ENCODE measurements around the gene OR52N2.

The OR52N2 gene

GRCh38 chr11:5808500-5809121 lies at the start of gene OR52N2:
TSS of gene OR52N2 (plus strand) at chr11:5808924. CDS start at chr11:5820336, 11,412 bp downstream.
- peak; percentile 78 for DNase-seq (ENCODE audit: low spot score)

- DNase-seq (ENCODE audit: low spot score): no peak
These were observed 41.7 kb upstream of the OR52N2 start for GRCh38 chr11:5767056-5767455.

GRCh38 chr11:5783255-5783654 lies 25.5 kb upstream of the OR52N2 start, which contains the start of gene OR52N5:
TSS of gene OR52N5 (minus strand) at chr11:5783355. CDS start at chr11:5778634, 4,721 bp downstream.
- no peak for DNase-seq (ENCODE audit: low spot score)

GRCh38 chr11:5791165-5791564 lies 17.6 kb upstream of the OR52N2 start, which contains the start of gene OR52N1:
TSS of gene OR52N1 (minus strand) at chr11:5791265. CDS start at chr11:5788816, 2,449 bp downstream.
- no peak for DNase-seq (ENCODE audit: low spot score)

GRCh38 chr11:5796541-5796940 lies 12.2 kb upstream of the OR52N2 start:
- no peak for DNase-seq (ENCODE audit: low spot score)

- DNase-seq (ENCODE audit: low spot score): no peak
These were observed 4.7 kb upstream of the OR52N2 start for GRCh38 chr11:5803982-5804381.

GRCh38 chr11:5807580-5807979 lies 1.1 kb upstream of the OR52N2 start:
- DNase-seq (ENCODE audit: low spot score): no peak

- no peak for DNase-seq (ENCODE audit: low spot score)
These were observed 397 bp downstream of the OR52N2 start for GRCh38 chr11:5809122-5809519.

- no peak for DNase-seq (ENCODE audit: low spot score)
These were observed 1.4 kb downstream of the OR52N2 start for GRCh38 chr11:5809905-5810795.

- no peak for DNase-seq (ENCODE audit: low spot score)
These were observed 6.8 kb downstream of the OR52N2 start for GRCh38 chr11:5815534-5815933.

GRCh38 chr11:5818245-5818886 lies 9.6 kb downstream of the OR52N2 start:
- no peak for DNase-seq (ENCODE audit: low spot score)

- no peak for DNase-seq (ENCODE audit: low spot score)
These were observed 22.6 kb downstream of the OR52N2 start for GRCh38 chr11:5831196-5831829.

- DNase-seq (ENCODE audit: low spot score): no peak
These were observed 24.7 kb downstream of the OR52N2 start for GRCh38 chr11:5833446-5833845.

- no peak for DNase-seq (ENCODE audit: low spot score)
These were observed 29.0 kb downstream of the OR52N2 start for GRCh38 chr11:5837695-5838094.

- no peak for DNase-seq (ENCODE audit: low spot score)
These were observed 33.1 kb downstream of the OR52N2 start, which contains the start of gene OR52E6 for GRCh38 chr11:5841797-5842196. TSS of gene OR52E6 (minus strand) at chr11:5841897. CDS start at chr11:5841897, 0 bp downstream.

GRCh38 chr11:5846701-5847100 lies 38.0 kb downstream of the OR52N2 start:
- DNase-seq (ENCODE audit: low spot score): no peak

- no peak for DNase-seq (ENCODE audit: low spot score)
These were observed 39.0 kb downstream of the OR52N2 start for GRCh38 chr11:5847711-5848110.

GRCh38 chr11:5851002-5851401 lies 42.3 kb downstream of the OR52N2 start:
- no peak for DNase-seq (ENCODE audit: low spot score)

- DNase-seq (ENCODE audit: low spot score): no peak
These were observed 48.9 kb downstream of the OR52N2 start, which contains the start of gene OR52E8 for GRCh38 chr11:5857590-5857989. TSS of gene OR52E8 (minus strand) at chr11:5857690. CDS start at chr11:5857690, 0 bp downstream.

- DNase-seq (ENCODE audit: low spot score): no peak
These were observed 57.1 kb downstream of the OR52N2 start for GRCh38 chr11:5865826-5866225.
